H9 (cell line): ENCODE measurements around the gene GCLC. TPM values are rescaled to one million over a fixed set of nuclear protein-coding genes. Genes with fewer than 3 reads are reported as not detected.
A peak's percentile ranks its signal among the peaks of the same experiment; 100 is the strongest.

Experiments
- DNase-seq: peaks from one replicate; pipeline ENCODE4 v3.0.0-alpha.2; 2017
- H2AFZ ChIP-seq: one replicate; pipeline ENCODE4 v1.6.1; 2013; ENCODE audit warnings: mild to moderate bottlenecking, low read length, control low read depth, moderate library complexity
- H2AK5ac ChIP-seq: 2 replicates; pipeline ENCODE4 v1.6.1; 2013; ENCODE audit warnings: low read length, control low read depth, mixed read lengths; ENCODE audit not compliant: insufficient read length
- H2BK120ac ChIP-seq: one replicate; pipeline ENCODE4 v1.6.1; 2013; ENCODE audit warnings: low read depth, mild to moderate bottlenecking, low read length, control low read depth, inconsistent platforms; ENCODE audit not compliant: poor library complexity, severe bottlenecking
- H2BK12ac ChIP-seq: 2 replicates; pipeline ENCODE4 v1.6.1; 2013; ENCODE audit warnings: low read length, control low read depth, mixed read lengths, low read depth; ENCODE audit not compliant: insufficient read length
- H2BK15ac ChIP-seq: 2 replicates; pipeline ENCODE4 v1.6.1; 2013; ENCODE audit warnings: low read depth, low read length, control low read depth
- H2BK20ac ChIP-seq: one replicate; pipeline ENCODE4 v1.6.1; 2013; ENCODE audit warnings: low read depth, mild to moderate bottlenecking, low read length, control low read depth, inconsistent platforms; ENCODE audit not compliant: poor library complexity, severe bottlenecking
- H2BK5ac ChIP-seq: 2 replicates; pipeline ENCODE4 v1.6.1; 2013; ENCODE audit warnings: low read length, control low read depth, mixed read lengths; ENCODE audit not compliant: insufficient read length
- H3K14ac ChIP-seq: 2 replicates; pipeline ENCODE4 v1.6.1; 2013; ENCODE audit warnings: low read length, control low read depth; ENCODE audit not compliant: insufficient read depth
- H3K18ac ChIP-seq: 2 replicates; pipeline ENCODE4 v1.6.1; 2013; ENCODE audit warnings: low read depth, mild to moderate bottlenecking, mixed read lengths, low read length, control low read depth; ENCODE audit not compliant: insufficient read length
- H3K23ac ChIP-seq: 2 replicates; pipeline ENCODE4 v1.6.1; 2013; ENCODE audit warnings: low read length, control low read depth, mixed read lengths, low read depth; ENCODE audit not compliant: insufficient read length
- H3K23me2 ChIP-seq: 2 replicates; pipeline ENCODE4 v1.6.1; 2013; ENCODE audit warnings: low read depth, mild to moderate bottlenecking, mixed read lengths, low read length, control low read depth; ENCODE audit not compliant: insufficient read length, poor library complexity, severe bottlenecking
- H3K27ac ChIP-seq: 2 replicates; pipeline ENCODE4 v1.5.1; 2013; ENCODE audit warnings: low read length, control low read depth, mixed read lengths, low read depth; ENCODE audit not compliant: insufficient read length
- H3K27me3 ChIP-seq: 2 replicates; pipeline ENCODE4 v1.6.1; 2013; ENCODE audit warnings: low read length, control low read depth, inconsistent platforms; ENCODE audit not compliant: insufficient read depth
- H3K4ac ChIP-seq: 2 replicates; pipeline ENCODE4 v1.6.1; 2013; ENCODE audit warnings: low read depth, mild to moderate bottlenecking, control low read depth, inconsistent platforms, low read length, moderate library complexity
- H3K4me1 ChIP-seq: 2 replicates; pipeline ENCODE4 v1.6.1; 2013; ENCODE audit warnings: low read length, control low read depth, inconsistent platforms; ENCODE audit not compliant: insufficient read depth
- H3K4me2 ChIP-seq: 2 replicates; pipeline ENCODE4 v1.6.1; 2013; ENCODE audit warnings: low read length, control low read depth, mixed read lengths; ENCODE audit not compliant: insufficient read length, insufficient read depth
- H3K56ac ChIP-seq: 2 replicates; pipeline ENCODE4 v1.6.1; 2013; ENCODE audit warnings: low read depth, mild to moderate bottlenecking, mixed read lengths, low read length, control low read depth; ENCODE audit not compliant: insufficient read length
- H3K79me1 ChIP-seq: 2 replicates; pipeline ENCODE4 v1.6.1; 2013; ENCODE audit warnings: low read depth, mild to moderate bottlenecking, moderate library complexity, low read length, control low read depth, inconsistent platforms; ENCODE audit not compliant: insufficient read depth, poor library complexity, severe bottlenecking
- H3K79me2 ChIP-seq: 2 replicates; pipeline ENCODE4 v1.6.1; 2013; ENCODE audit warnings: low read length, control low read depth, inconsistent platforms; ENCODE audit not compliant: insufficient read depth
- H3K9ac ChIP-seq: 2 replicates; pipeline ENCODE4 v1.6.1; 2013; ENCODE audit warnings: low read length, control low read depth, mixed read lengths; ENCODE audit not compliant: insufficient read length; ENCODE audit errors: extremely low read depth
- H3K9me3 ChIP-seq: one replicate; pipeline ENCODE4 v1.6.1; 2013; ENCODE audit warnings: low read depth, low read length, inconsistent platforms; ENCODE audit not compliant: control insufficient read depth
- H3T11ph ChIP-seq: one replicate; pipeline ENCODE4 v1.6.1; 2013; ENCODE audit warnings: mild to moderate bottlenecking, low read length, control low read depth, inconsistent platforms
- H4K20me1 ChIP-seq: one replicate; pipeline ENCODE4 v1.6.1; 2013; ENCODE audit not compliant: control insufficient read depth, insufficient read length, insufficient read depth
- H4K5ac ChIP-seq: 2 replicates; pipeline ENCODE4 v1.6.1; 2013; ENCODE audit warnings: low read depth, mild to moderate bottlenecking, mixed read lengths, low read length, control low read depth; ENCODE audit not compliant: insufficient read length
- H4K8ac ChIP-seq: replicated peaks from 2 replicates; pipeline ENCODE4 v1.6.1; 2013; ENCODE audit warnings: low read length, control low read depth, mixed read lengths, low read depth; ENCODE audit not compliant: insufficient read length
- H4K91ac ChIP-seq: 2 replicates; pipeline ENCODE4 v1.6.1; 2013; ENCODE audit warnings: low read depth, mild to moderate bottlenecking, moderate library complexity, mixed read lengths, low read length, control low read depth; ENCODE audit not compliant: insufficient read length
- H3K27ac Mint-ChIP-seq, 3 experiments: 2 replicates in 2 of 3; 3 replicates in 1 of 3; pipeline ENCODE4 v1.8.0; 2020 to 2021; ENCODE audit warnings: mixed read lengths in 3 of 3, mild to moderate bottlenecking in 1 of 3, moderate library complexity in 1 of 3
- H3K27me3 Mint-ChIP-seq: 2 replicates; pipeline ENCODE4 v1.8.0; 2021; ENCODE audit warnings: low read depth, mild to moderate bottlenecking, moderate library complexity, mixed read lengths
- H3K36me3 Mint-ChIP-seq, 3 experiments: 2 replicates in 2 of 3; 3 replicates in 1 of 3; pipeline ENCODE4 v1.8.0; 2020 to 2021; ENCODE audit warnings: low read depth in 3 of 3, mixed read lengths in 3 of 3; ENCODE audit not compliant: insufficient read depth in 1 of 3
- H3K4me1 Mint-ChIP-seq, 2 experiments: 2 replicates each; pipeline ENCODE4 v1.8.0; 2020; ENCODE audit warnings: mixed read lengths in 2 of 2
- H3K4me3 Mint-ChIP-seq, 2 experiments: 2 replicates in 1 of 2; 3 replicates in 1 of 2; pipeline ENCODE4 v1.8.0; 2020 to 2021; ENCODE audit warnings: mild to moderate bottlenecking in 2 of 2, mixed read lengths in 2 of 2, moderate library complexity in 1 of 2
- H3K9me3 Mint-ChIP-seq, 2 experiments: 2 replicates in 1 of 2; 3 replicates in 1 of 2; pipeline ENCODE4 v1.8.0; 2020; ENCODE audit warnings: mild to moderate bottlenecking in 2 of 2, mixed read lengths in 2 of 2, moderate library complexity in 1 of 2
- WGBS: extraction: QIAGEN DNeasy Blood & Tissue Kit; methylation state at CpG from one replicate; pipeline ENCODE4 v1.1.7; 2013; ENCODE audit warnings: missing lambda C conversion rate, low lambda C conversion rate, mixed read lengths; ENCODE audit not compliant: insufficient read length; ENCODE audit errors: extremely low coverage; 5-methylcytosine and 5-hydroxymethylcytosine counted together
- total RNA-seq: library from RNA; stranded (reverse); gene quantifications from 2 replicates; pipeline ENCODE4 v1.2.1, GENCODE V29; 2021
- TF ChIP-seq, protein P1 (sequence below): fragments of 200-600 bp; sonication (generic); conservative IDR thresholded peaks from 3 replicates; pipeline ENCODE4 v1.8.0; 2021; ENCODE audit warnings: antibody characterized with exemption, mild to moderate bottlenecking

GCLC gene
- total RNA-seq, 1 experiment from 2014 or later = 55.5 TPM

DNA sequence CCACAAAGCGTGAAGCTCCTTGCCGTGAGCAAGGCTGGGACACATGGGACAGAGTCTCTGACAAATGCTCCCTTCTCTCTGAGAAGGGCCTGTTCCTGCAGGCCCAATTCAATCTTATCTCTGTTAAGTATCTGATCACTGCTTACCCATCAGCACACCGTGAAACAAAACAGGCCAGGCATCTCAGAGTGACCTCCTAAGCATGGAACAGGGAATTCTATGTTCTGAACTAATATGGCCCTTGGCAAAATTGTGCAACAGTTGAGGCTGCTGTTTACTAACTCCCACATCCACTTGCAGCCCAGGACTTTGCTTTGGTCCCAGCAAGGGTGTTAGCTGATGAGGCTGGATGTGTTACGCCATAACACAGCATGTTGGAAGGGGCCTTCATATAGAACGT lies 79.2 kb downstream of the GCLC start:
- Histone ChIP-seq H3K79me1 (no peaks in the 10 kb centered on the region), H2AFZ (no peak overlapping the region), H2BK120ac (no peak overlapping the region), H2AK5ac (no peak overlapping the region), H3K9me3 (no peaks in the 10 kb centered on the region), H3K18ac (no peak overlapping the region), H2BK15ac (no peak overlapping the region), H3K4me2 (no peak overlapping the region), H4K91ac (no peak overlapping the region), H3K23ac (no peak overlapping the region), H2BK20ac (no peak overlapping the region), H3K27me3 (no peaks in the 10 kb centered on the region), H3K4ac (no peak overlapping the region), H3K56ac (no peak overlapping the region), H4K5ac (no peak overlapping the region), H2BK12ac (no peak overlapping the region), H3K23me2 (no peaks in the 10 kb centered on the region), H3K14ac (no peak overlapping the region), H4K20me1 (no peaks in the 10 kb centered on the region), H3K79me2 (no peaks in the 10 kb centered on the region), H3K9ac (no peak overlapping the region), H3T11ph (no peak overlapping the region), H3K27ac (no peak overlapping the region), H2BK5ac (no peak overlapping the region), H3K4me1 (no peaks in the 10 kb centered on the region), H4K8ac (no peak overlapping the region)
- Mint-ChIP-seq H3K27ac (peak overlapping the region in 1 of 3 experiments; percentile 92; a peak in 1 of 7 replicates), H3K36me3 (no peaks in the 10 kb centered on the region), H3K9me3 (no peaks in the 10 kb centered on the region), H3K4me1 (peaks cover 0 to 5% of the 10 kb centered on the region in 2 experiments; a peak in 1 of 4 replicates), H3K4me3 (no peak overlapping the region), H3K27me3 (no peaks in the 10 kb centered on the region; the same call in 1 of the 2 replicates)
- no CpG with 5 or more reads among the region's 5 CpGs for WGBS
- DNase-seq = no peak
- TF ChIP-seq, protein P1, sequence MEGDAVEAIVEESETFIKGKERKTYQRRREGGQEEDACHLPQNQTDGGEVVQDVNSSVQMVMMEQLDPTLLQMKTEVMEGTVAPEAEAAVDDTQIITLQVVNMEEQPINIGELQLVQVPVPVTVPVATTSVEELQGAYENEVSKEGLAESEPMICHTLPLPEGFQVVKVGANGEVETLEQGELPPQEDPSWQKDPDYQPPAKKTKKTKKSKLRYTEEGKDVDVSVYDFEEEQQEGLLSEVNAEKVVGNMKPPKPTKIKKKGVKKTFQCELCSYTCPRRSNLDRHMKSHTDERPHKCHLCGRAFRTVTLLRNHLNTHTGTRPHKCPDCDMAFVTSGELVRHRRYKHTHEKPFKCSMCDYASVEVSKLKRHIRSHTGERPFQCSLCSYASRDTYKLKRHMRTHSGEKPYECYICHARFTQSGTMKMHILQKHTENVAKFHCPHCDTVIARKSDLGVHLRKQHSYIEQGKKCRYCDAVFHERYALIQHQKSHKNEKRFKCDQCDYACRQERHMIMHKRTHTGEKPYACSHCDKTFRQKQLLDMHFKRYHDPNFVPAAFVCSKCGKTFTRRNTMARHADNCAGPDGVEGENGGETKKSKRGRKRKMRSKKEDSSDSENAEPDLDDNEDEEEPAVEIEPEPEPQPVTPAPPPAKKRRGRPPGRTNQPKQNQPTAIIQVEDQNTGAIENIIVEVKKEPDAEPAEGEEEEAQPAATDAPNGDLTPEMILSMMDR = no peak
